ENCODE data around the gene PLAGL1. TPM values are rescaled to one million over a fixed set of nuclear protein-coding genes. Genes with fewer than 3 reads are reported as not detected.

Gene PLAGL1
- total and polyA plus RNA-seq, 2 of the 8 experiments (the other 6 are each of a cell fraction or from before 2014, with no cell fraction given): 0.94 to 1.1 TPM

DNA sequence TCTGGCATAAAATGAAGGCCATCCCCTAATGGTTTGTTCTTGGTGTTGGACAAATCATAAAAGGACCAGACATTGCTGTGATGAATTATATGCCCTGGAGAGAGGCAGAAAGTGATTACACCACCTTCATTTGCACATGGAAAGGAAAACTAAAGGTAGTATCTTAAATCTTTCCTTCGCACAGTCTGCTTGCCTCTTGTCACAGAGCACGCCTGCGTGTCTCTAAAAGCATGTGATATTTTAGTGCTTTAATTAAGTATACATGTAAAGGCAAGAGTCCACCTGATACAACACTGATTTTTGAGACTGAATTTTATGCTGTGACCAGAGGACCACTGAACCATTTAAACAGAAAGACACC is 28.8 kb upstream of the PLAGL1 start:
- Histone ChIP-seq H3K4me2 (ENCODE audit: insufficient read depth in 1 of 2, low read depth in 2 of 2, low read length in 2 of 2) (no peak overlapping the region), H2AFZ (ENCODE audit: low read length) (no peak overlapping the region)
- CTCF ChIA-PET (ENCODE audit: partially characterized antibody): interaction anchor here (0.7 to 9.6 kb wide), 11 partner anchors 9 to 497 kb away, joined by 3 to 70 read pairs (median 3); no protein-coding TSS in a partner anchor

More for the DNA sequence above, 28.8 kb upstream of the PLAGL1 start:
- Histone ChIP-seq H3K4me3 (ENCODE audit: extremely low read depth in 1 of 4, insufficient read depth in 2 of 4, low read depth in 3 of 4, low read length in 4 of 4) (no peak overlapping the region), H3K79me2 (ENCODE audit: control insufficient read depth in 1 of 2, insufficient read depth in 2 of 2, low read length in 2 of 2) (no peaks in the 10 kb centered on the region), H3K4ac (replicated peaks; ENCODE audit: insufficient read length, low read depth, low read length) (no peak overlapping the region), H3K56ac (replicated peaks; ENCODE audit: insufficient read length, low read depth, low read length) (no peak overlapping the region), H3K36me3 (ENCODE audit: control insufficient read depth in 2 of 4, insufficient read depth in 4 of 4, low read length in 3 of 4) (no peaks in the 10 kb centered on the region; a peak in 1 of 8 replicates), H3K14ac (ENCODE audit: insufficient read length) (no peak overlapping the region), H2BK15ac (ENCODE audit: low read length) (no peak overlapping the region), H2BK120ac (replicated peaks; ENCODE audit: low read depth, low read length) (no peak overlapping the region), H3K23ac (ENCODE audit: insufficient read length) (no peak overlapping the region), H2BK20ac (ENCODE audit: low read length) (no peak overlapping the region), H2AK5ac (ENCODE audit: low read depth, low read length) (no peak overlapping the region), H3K18ac (ENCODE audit: extremely low read depth, low read length) (no peak overlapping the region), H3K23me2 (ENCODE audit: low read depth, low read length) (no peaks in the 10 kb centered on the region), H3K27ac (ENCODE audit: low read depth, low read length) (no peak overlapping the region), H2BK5ac (ENCODE audit: low read depth, low read length) (no peak overlapping the region), H4K20me1 (replicated peaks in 1 of 2; ENCODE audit: control insufficient read depth in 1 of 2, insufficient read depth in 2 of 2, low read length in 2 of 2) (no peaks in the 10 kb centered on the region), H3K4me1 (replicated peaks in 1 of 4; ENCODE audit: control insufficient read depth in 3 of 4, insufficient read depth in 4 of 4, low read length in 3 of 4) (peaks cover 0 to 3% (median 1%) of the 10 kb centered on the region in 4 experiments; a peak in 3 of 7 replicates), H4K5ac (ENCODE audit: insufficient read length, low read depth, low read length) (no peak overlapping the region), H3K27me3 (replicated peaks in 1 of 4; ENCODE audit: control insufficient read depth in 3 of 4, extremely low read depth in 1 of 4, insufficient read depth in 3 of 4, low read length in 3 of 4) (no peaks in the 10 kb centered on the region), H2BK12ac (ENCODE audit: low read depth, low read length) (no peak overlapping the region), H4K91ac (replicated peaks; ENCODE audit: insufficient read length, low read length) (no peak overlapping the region), H3K9me3 (ENCODE audit: insufficient read depth in 2 of 2, low read depth in 1 of 2, low read length in 1 of 2) (no peaks in the 10 kb centered on the region), H3K79me1 (ENCODE audit: low read depth, low read length) (no peaks in the 10 kb centered on the region), H3K9ac (replicated peaks in 1 of 4; ENCODE audit: extremely low read depth in 1 of 4, low read depth in 3 of 4, low read length in 3 of 4) (no peak overlapping the region), H4K8ac (ENCODE audit: extremely low read depth, insufficient read depth, low read length) (no peak overlapping the region)
- FAIRE-seq: no peak
- TF ChIP-seq RBBP5 (IDR thresholded peaks at IDR 0.05; ENCODE audit: borderline replicate concordance, low read depth, low read length): no peak
- TF ChIP-seq EP300 (IDR thresholded peaks at IDR 0.05; ENCODE audit: borderline replicate concordance in 1 of 2, low read depth in 2 of 2, low read length in 2 of 2): no peak
- TF ChIP-seq KDM5A (IDR thresholded peaks at IDR 0.05; ENCODE audit: low read length): no peak
- no peak for TF ChIP-seq PHF8 (conservative IDR thresholded peaks at IDR 0.05; ENCODE audit: low read depth, low read length)
- TF ChIP-seq TAF1 (IDR thresholded peaks at IDR 0.05; ENCODE audit: low read depth, low read length): no peak
- TF ChIP-seq GABPA (IDR thresholded peaks at IDR 0.05; ENCODE audit: borderline replicate concordance, insufficient read depth, low read length): no peak
- TF ChIP-seq ATF2 (IDR thresholded peaks at IDR 0.05; ENCODE audit: low read length): no peak
- TF ChIP-seq RFX5 (IDR thresholded peaks at IDR 0.05; ENCODE audit: borderline replicate concordance, low read depth, low read length): no peak
- DNase-seq (ENCODE audit: low read depth in 1 of 2, low spot score in 2 of 2): no peak
- 90% methylated on average over 3 of the region's 3 CpGs; no CpG with 5 or more reads in 1 of the 2 experiments for WGBS, 2 experiments (ENCODE audit: extremely low coverage in 1 of 2, insufficient coverage in 1 of 2, insufficient read length in 1 of 2, insufficient replicate concordance in 2 of 2, low coverage in 1 of 2, low lambda C conversion rate in 2 of 2, missing lambda C conversion rate in 1 of 2)
- POLR2A ChIA-PET (ENCODE audit: partially characterized antibody): no interaction called here
